ENCODE data around the gene UBL4A. TPM values are rescaled to one million over a fixed set of nuclear protein-coding genes. Genes with fewer than 3 reads are reported as not detected.
A peak's percentile ranks its signal among the peaks of the same experiment; 100 is the strongest.

Gene UBL4A
- total and polyA plus RNA-seq, 2 of the 13 experiments (the other 11 are each of a cell fraction or from before 2014, with no cell fraction given) = 16.8 to 25.5 TPM

GRCh38 chrX:154486052-154486395 lies 391 bp downstream of the UBL4A start (continued):
- TF ChIP-seq ZBTB26 (CRISPR knock-in tag; IDR thresholded peaks at IDR 0.05; ENCODE audit: borderline replicate concordance) = no peak
- TF ChIP-seq ZFX (CRISPR knock-in tag; IDR thresholded peaks at IDR 0.05; ENCODE audit: low read depth) = 0 out of 2 replicates have a peak, but pooled peaks have one; percentile 32
- TF ChIP-seq ZNF703 (CRISPR knock-in tag; IDR thresholded peaks at IDR 0.05; ENCODE audit: borderline replicate concordance) = 0 out of 2 replicates have a peak, but pooled peaks have one; percentile 29
- no peak for TF ChIP-seq ZHX2 (IDR thresholded peaks at IDR 0.05; ENCODE audit: low read depth)
- TF ChIP-seq ZHX2 (CRISPR knock-in tag; IDR thresholded peaks at IDR 0.05; ENCODE audit: borderline replicate concordance) = 0 out of 2 replicates have a peak, but pooled peaks have one; percentile 34
- peak; percentile 89 for TF ChIP-seq ZNF687 (CRISPR knock-in tag; IDR thresholded peaks at IDR 0.05)
- no peak for TF ChIP-seq ZNF367 (CRISPR knock-in tag; IDR thresholded peaks at IDR 0.05; ENCODE audit: borderline replicate concordance)
- no peak for TF ChIP-seq PAWR (CRISPR knock-in tag; IDR thresholded peaks at IDR 0.05; ENCODE audit: borderline replicate concordance)
- TF ChIP-seq RARA (CRISPR knock-in tag; IDR thresholded peaks at IDR 0.05) = no peak
- TF ChIP-seq ZNF775 (CRISPR knock-in tag; IDR thresholded peaks at IDR 0.05; ENCODE audit: borderline replicate concordance) = no peak
- 0 out of 2 replicates have a peak, but pooled peaks have one; percentile 40 for TF ChIP-seq ETS1 (CRISPR knock-in tag; IDR thresholded peaks at IDR 0.05)
- TF ChIP-seq NFKB2 (CRISPR knock-in tag; IDR thresholded peaks at IDR 0.05; ENCODE audit: borderline replicate concordance) = 0 out of 2 replicates have a peak, but pooled peaks have one; percentile 26
- TF ChIP-seq KDM5B (CRISPR knock-in tag; IDR thresholded peaks at IDR 0.05; ENCODE audit: borderline replicate concordance) = peak; percentile 20; the same call in 1 of the 2 replicates
- peak; percentile 42; the same call in 1 of the 2 replicates for TF ChIP-seq GABPB1 (CRISPR knock-in tag; IDR thresholded peaks at IDR 0.05)
- TF ChIP-seq ZNF547 (CRISPR knock-in tag; IDR thresholded peaks at IDR 0.05) = 0 out of 2 replicates have a peak, but pooled peaks have one; percentile 32
- 0 out of 2 replicates have a peak, but pooled peaks have one; percentile 31 for TF ChIP-seq SALL1 (CRISPR knock-in tag; IDR thresholded peaks at IDR 0.05)
- TF ChIP-seq ZFY (CRISPR knock-in tag; IDR thresholded peaks at IDR 0.05) = no peak; the same call in 1 of the 2 replicates
